Activated T-cell treated with anti-CD3 and anti-CD28 coated beads for 48 hours (primary cell): ENCODE data around the gene IFNA16.
"Not testable (repeated sequence)": the region's sequence is repeated elsewhere in the genome, so short reads cannot be mapped to it uniquely, and the experiment has no call there.

ENCODE experiments used
- DNase-seq: peaks from one replicate; pipeline ENCODE4 v3.0.0-alpha.2; 2020; ENCODE audit warnings: low read depth

IFNA16 gene

GRCh38 chr9:21194867-21195776, 22.0 kb downstream of the IFNA16 start:
- peak; percentile 13 for DNase-seq

- DNase-seq = not testable (repeated sequence)
Observed at GRCh38 chr9:21187487-21187886, 29.6 kb downstream of the IFNA16 start, which contains the start of gene IFNA4. IFNA4 (minus strand) TSS chr9:21187587; CDS start chr9:21187531, 56 bp downstream.

GRCh38 chr9:21182810-21183736, 34.0 kb downstream of the IFNA16 start:
- not testable (repeated sequence) for DNase-seq

GRCh38 chr9:21174671-21175070, 42.4 kb downstream of the IFNA16 start:
- DNase-seq = no peak

- no peak for DNase-seq
Observed at GRCh38 chr9:21172156-21172555, 45.0 kb downstream of the IFNA16 start.

- DNase-seq = no peak
Observed at GRCh38 chr9:21171351-21171750, 45.8 kb downstream of the IFNA16 start.

- DNase-seq = not testable (repeated sequence)
Observed at GRCh38 chr9:21166560-21166959, 50.6 kb downstream of the IFNA16 start, which contains the start of gene IFNA21. IFNA21 (minus strand) TSS chr9:21166660; CDS start chr9:21166612, 48 bp downstream.
